ENCODE data around the gene TSEN2.
"Not testable (repeated sequence)": the region's sequence is repeated elsewhere in the genome, so short reads cannot be mapped to it uniquely, and the experiment has no call there.

Gene TSEN2

GRCh38 chr3:12454076-12454815 lies 30.0 kb upstream of the TSEN2 start:
- Histone ChIP-seq H3K27ac (ENCODE audit: low read depth, low read length) (peak overlapping the region; percentile 15; the same call in 1 of the 2 replicates), H3K4me3 (ENCODE audit: low read depth, low read length) (no peak overlapping the region), H3K36me3 (ENCODE audit: insufficient read depth, low read length) (no peaks in the 10 kb centered on the region), H3K4me1 (ENCODE audit: control insufficient read depth, insufficient read depth, low read length, unreplicated experiment) (peaks cover 11% of the 10 kb centered on the region), H3K27me3 (ENCODE audit: insufficient read depth, low read length) (no peaks in the 10 kb centered on the region), H3K79me2 (ENCODE audit: control insufficient read depth, insufficient read depth, low read length, unreplicated experiment) (no peaks in the 10 kb centered on the region), H2AFZ (ENCODE audit: low read length, unreplicated experiment) (no peak overlapping the region)

- Histone ChIP-seq H3K36me3 (ENCODE audit: insufficient read depth, low read length) (no peaks in the 10 kb centered on the region), H3K27ac (ENCODE audit: low read depth, low read length) (peak overlapping the region; percentile 15; the same call in 1 of the 2 replicates), H2AFZ (ENCODE audit: low read length, unreplicated experiment) (no peak overlapping the region), H3K4me3 (ENCODE audit: low read depth, low read length) (no peak overlapping the region), H3K4me1 (ENCODE audit: control insufficient read depth, insufficient read depth, low read length, unreplicated experiment) (peaks cover 11% of the 10 kb centered on the region), H3K79me2 (ENCODE audit: control insufficient read depth, insufficient read depth, low read length, unreplicated experiment) (no peaks in the 10 kb centered on the region), H3K27me3 (ENCODE audit: insufficient read depth, low read length) (no peaks in the 10 kb centered on the region)
Observed at GRCh38 chr3:12454816-12455121, 29.5 kb upstream of the TSEN2 start.

- Histone ChIP-seq H3K27me3 (ENCODE audit: insufficient read depth, low read length) (no peaks in the 10 kb centered on the region), H3K79me2 (ENCODE audit: control insufficient read depth, insufficient read depth, low read length, unreplicated experiment) (no peaks in the 10 kb centered on the region), H3K4me3 (ENCODE audit: low read depth, low read length) (no peak overlapping the region), H2AFZ (ENCODE audit: low read length, unreplicated experiment) (no peak overlapping the region), H3K4me1 (ENCODE audit: control insufficient read depth, insufficient read depth, low read length, unreplicated experiment) (peaks cover 11% of the 10 kb centered on the region), H3K36me3 (ENCODE audit: insufficient read depth, low read length) (no peaks in the 10 kb centered on the region), H3K27ac (ENCODE audit: low read depth, low read length) (no peak overlapping the region)
Observed at GRCh38 chr3:12455740-12456139, 28.5 kb upstream of the TSEN2 start.

GRCh38 chr3:12456441-12456840 lies 27.8 kb upstream of the TSEN2 start:
- Histone ChIP-seq H3K27me3 (ENCODE audit: insufficient read depth, low read length) (no peaks in the 10 kb centered on the region), H3K79me2 (ENCODE audit: control insufficient read depth, insufficient read depth, low read length, unreplicated experiment) (no peaks in the 10 kb centered on the region), H3K27ac (ENCODE audit: low read depth, low read length) (no peak overlapping the region), H3K36me3 (ENCODE audit: insufficient read depth, low read length) (no peaks in the 10 kb centered on the region), H2AFZ (ENCODE audit: low read length, unreplicated experiment) (no peak overlapping the region), H3K4me1 (ENCODE audit: control insufficient read depth, insufficient read depth, low read length, unreplicated experiment) (peaks cover 11% of the 10 kb centered on the region), H3K4me3 (ENCODE audit: low read depth, low read length) (no peak overlapping the region)

GRCh38 chr3:12457380-12457779 lies 26.9 kb upstream of the TSEN2 start:
- not testable (repeated sequence) for H3K79me2 ChIP-seq (ENCODE audit: control insufficient read depth, insufficient read depth, low read length, unreplicated experiment); H3K27ac ChIP-seq (ENCODE audit: low read depth, low read length); H3K4me3 ChIP-seq (ENCODE audit: low read depth, low read length); H3K27me3 ChIP-seq (ENCODE audit: insufficient read depth, low read length); H2AFZ ChIP-seq (ENCODE audit: low read length, unreplicated experiment); H3K36me3 ChIP-seq (ENCODE audit: insufficient read depth, low read length)
- peaks cover 11% of the 10 kb centered on the region for H3K4me1 ChIP-seq (ENCODE audit: control insufficient read depth, insufficient read depth, low read length, unreplicated experiment)

- Histone ChIP-seq H3K27ac (ENCODE audit: low read depth, low read length) (no peak overlapping the region), H3K79me2 (ENCODE audit: control insufficient read depth, insufficient read depth, low read length, unreplicated experiment) (no peaks in the 10 kb centered on the region), H2AFZ (ENCODE audit: low read length, unreplicated experiment) (no peak overlapping the region), H3K27me3 (ENCODE audit: insufficient read depth, low read length) (no peaks in the 10 kb centered on the region), H3K36me3 (ENCODE audit: insufficient read depth, low read length) (no peaks in the 10 kb centered on the region), H3K4me1 (ENCODE audit: control insufficient read depth, insufficient read depth, low read length, unreplicated experiment) (peaks cover 11% of the 10 kb centered on the region), H3K4me3 (ENCODE audit: low read depth, low read length) (no peak overlapping the region)
Observed at GRCh38 chr3:12458901-12459300, 25.4 kb upstream of the TSEN2 start.

- Histone ChIP-seq H3K27me3 (ENCODE audit: insufficient read depth, low read length) (no peaks in the 10 kb centered on the region), H3K4me3 (ENCODE audit: low read depth, low read length) (no peak overlapping the region), H3K79me2 (ENCODE audit: control insufficient read depth, insufficient read depth, low read length, unreplicated experiment) (no peaks in the 10 kb centered on the region), H3K36me3 (ENCODE audit: insufficient read depth, low read length) (no peaks in the 10 kb centered on the region), H2AFZ (ENCODE audit: low read length, unreplicated experiment) (no peak overlapping the region), H3K4me1 (ENCODE audit: control insufficient read depth, insufficient read depth, low read length, unreplicated experiment) (no peaks in the 10 kb centered on the region), H3K27ac (ENCODE audit: low read depth, low read length) (no peak overlapping the region)
Observed at GRCh38 chr3:12460127-12460526, 24.2 kb upstream of the TSEN2 start.

- no peaks in the 10 kb centered on the region for H3K27me3 ChIP-seq (ENCODE audit: insufficient read depth, low read length)
- no peak overlapping the region for H3K4me3 ChIP-seq (ENCODE audit: low read depth, low read length)
- H3K4me1 ChIP-seq (ENCODE audit: control insufficient read depth, insufficient read depth, low read length, unreplicated experiment) = no peaks in the 10 kb centered on the region
- no peak overlapping the region for H2AFZ ChIP-seq (ENCODE audit: low read length, unreplicated experiment)
- H3K79me2 ChIP-seq (ENCODE audit: control insufficient read depth, insufficient read depth, low read length, unreplicated experiment) = no peaks in the 10 kb centered on the region
- no peaks in the 10 kb centered on the region for H3K36me3 ChIP-seq (ENCODE audit: insufficient read depth, low read length)
- no peak overlapping the region for H3K27ac ChIP-seq (ENCODE audit: low read depth, low read length)
Observed at GRCh38 chr3:12461097-12461649, 23.1 kb upstream of the TSEN2 start.

GRCh38 chr3:12462159-12462947 lies 21.9 kb upstream of the TSEN2 start:
- Histone ChIP-seq H3K27ac (ENCODE audit: low read depth, low read length) (no peak overlapping the region), H2AFZ (ENCODE audit: low read length, unreplicated experiment) (no peak overlapping the region), H3K4me3 (ENCODE audit: low read depth, low read length) (no peak overlapping the region)

GRCh38 chr3:12463686-12464085 lies 20.6 kb upstream of the TSEN2 start:
- Histone ChIP-seq H3K4me1 (ENCODE audit: control insufficient read depth, insufficient read depth, low read length, unreplicated experiment) (no peaks in the 10 kb centered on the region), H3K27ac (ENCODE audit: low read depth, low read length) (no peak overlapping the region)

More at GRCh38 chr3:12462159-12462947, 21.9 kb upstream of the TSEN2 start:
- no peaks in the 10 kb centered on the region for H3K79me2 ChIP-seq (ENCODE audit: control insufficient read depth, insufficient read depth, low read length, unreplicated experiment)
- no peaks in the 10 kb centered on the region for H3K27me3 ChIP-seq (ENCODE audit: insufficient read depth, low read length)
- H3K36me3 ChIP-seq (ENCODE audit: insufficient read depth, low read length) = no peaks in the 10 kb centered on the region
- H3K4me1 ChIP-seq (ENCODE audit: control insufficient read depth, insufficient read depth, low read length, unreplicated experiment) = no peaks in the 10 kb centered on the region

GRCh38 chr3:12464181-12464580 lies 20.1 kb upstream of the TSEN2 start:
- Histone ChIP-seq H3K27ac (ENCODE audit: low read depth, low read length) (no peak overlapping the region), H3K27me3 (ENCODE audit: insufficient read depth, low read length) (no peaks in the 10 kb centered on the region), H3K4me3 (ENCODE audit: low read depth, low read length) (no peak overlapping the region), H3K4me1 (ENCODE audit: control insufficient read depth, insufficient read depth, low read length, unreplicated experiment) (no peaks in the 10 kb centered on the region), H2AFZ (ENCODE audit: low read length, unreplicated experiment) (no peak overlapping the region), H3K79me2 (ENCODE audit: control insufficient read depth, insufficient read depth, low read length, unreplicated experiment) (no peaks in the 10 kb centered on the region), H3K36me3 (ENCODE audit: insufficient read depth, low read length) (no peaks in the 10 kb centered on the region)

More at GRCh38 chr3:12463686-12464085, 20.6 kb upstream of the TSEN2 start:
- H2AFZ ChIP-seq (ENCODE audit: low read length, unreplicated experiment) = no peak overlapping the region
- no peaks in the 10 kb centered on the region for H3K79me2 ChIP-seq (ENCODE audit: control insufficient read depth, insufficient read depth, low read length, unreplicated experiment)
- H3K36me3 ChIP-seq (ENCODE audit: insufficient read depth, low read length) = no peaks in the 10 kb centered on the region
- no peak overlapping the region for H3K4me3 ChIP-seq (ENCODE audit: low read depth, low read length)
- no peaks in the 10 kb centered on the region for H3K27me3 ChIP-seq (ENCODE audit: insufficient read depth, low read length)
